NCI-H187 treated with DMSO at 0.1 percent for 48 hours (cell line): ENCODE results near the gene ITGA2.
"Not testable (repeated sequence)": the region's sequence is repeated elsewhere in the genome, so short reads cannot be mapped to it uniquely, and the experiment has no call there.

Source experiments
- DNase-seq: peaks from one replicate; lab custom pipeline; 2025; lab: John Stamatoyannopoulos, UW

The ITGA2 gene

GRCh38 chr5:52989025-52989780 lies at the start of gene ITGA2:
ITGA2 (plus strand) TSS chr5:52989352; CDS start chr5:52989469, 117 bp downstream.
- DNase-seq, result no peak

GRCh38 chr5:52943285-52943684 lies 45.9 kb upstream of the ITGA2 start:
- DNase-seq, result no peak

- DNase-seq, result no peak
Observed at GRCh38 chr5:52943808-52944207, 45.3 kb upstream of the ITGA2 start.

- DNase-seq, result no peak
Observed at GRCh38 chr5:52945040-52945439, 44.1 kb upstream of the ITGA2 start.

- DNase-seq, result no peak
Observed at GRCh38 chr5:52947208-52947607, 41.9 kb upstream of the ITGA2 start.

GRCh38 chr5:52947851-52948250 lies 41.3 kb upstream of the ITGA2 start:
- DNase-seq, result no peak

GRCh38 chr5:52948418-52949076 lies 40.6 kb upstream of the ITGA2 start:
- DNase-seq, result peak; percentile 51

GRCh38 chr5:52950686-52951085 lies 38.5 kb upstream of the ITGA2 start:
- no peak for DNase-seq

GRCh38 chr5:52952483-52952882 lies 36.7 kb upstream of the ITGA2 start:
- no peak for DNase-seq

GRCh38 chr5:52956014-52956413 lies 33.1 kb upstream of the ITGA2 start:
- DNase-seq, result no peak

GRCh38 chr5:52956915-52957747 lies 32.0 kb upstream of the ITGA2 start:
- no peak for DNase-seq

- DNase-seq, result no peak
Observed at GRCh38 chr5:52961274-52961681, 27.9 kb upstream of the ITGA2 start.

GRCh38 chr5:52963636-52964035 lies 25.5 kb upstream of the ITGA2 start:
- no peak for DNase-seq

GRCh38 chr5:52964138-52964537 lies 25.0 kb upstream of the ITGA2 start:
- no peak for DNase-seq

GRCh38 chr5:52976157-52976556 lies 13.0 kb upstream of the ITGA2 start:
- not testable (repeated sequence) for DNase-seq

- DNase-seq, result no peak
Observed at GRCh38 chr5:52977264-52977897, 11.8 kb upstream of the ITGA2 start.

GRCh38 chr5:52981507-52981906 lies 7.6 kb upstream of the ITGA2 start:
- no peak for DNase-seq

- no peak for DNase-seq
Observed at GRCh38 chr5:52983731-52984636, 5.2 kb upstream of the ITGA2 start.

GRCh38 chr5:52985306-52985705 lies 3.8 kb upstream of the ITGA2 start:
- no peak for DNase-seq

- no peak for DNase-seq
Observed at GRCh38 chr5:52987711-52988331, 1.3 kb upstream of the ITGA2 start.
